ENCODE results near the gene MPO. TPM values are rescaled to one million over a fixed set of nuclear protein-coding genes. Genes with fewer than 3 reads are reported as not detected.
A peak's percentile ranks its signal among the peaks of the same experiment; 100 is the strongest.

The MPO gene
- total and polyA plus RNA-seq, 2 donors (not counting 1 experiment from before 2014, with no cell fraction given): 0.01 TPM; not detected in 1

- Histone ChIP-seq H3K9ac (ENCODE audit: insufficient read depth, low read length) (no peak overlapping the region), H3K79me2 (ENCODE audit: control insufficient read depth, insufficient read depth, low read length) (no peaks in the 10 kb centered on the region), H3K36me3 (ENCODE audit: control insufficient read depth, insufficient read depth, low read length) (no peaks in the 10 kb centered on the region), H2AFZ (ENCODE audit: low read length) (no peak overlapping the region), H3K9me3 (ENCODE audit: control insufficient read depth, insufficient read depth, low read depth, low read length) (no peaks in the 10 kb centered on the region), H3K4me1 (ENCODE audit: control insufficient read depth, extremely low read depth, insufficient read depth, low read length) (no peaks in the 10 kb centered on the region), H3K4me2 (ENCODE audit: extremely low read depth, insufficient read depth, low read length) (no peak overlapping the region), H3K27ac (ENCODE audit: insufficient read depth, low read length) (no peak overlapping the region), H4K20me1 (ENCODE audit: control insufficient read depth, extremely low read depth, insufficient read depth, low read length) (no peaks in the 10 kb centered on the region), H3K4me3 (replicated peaks in 1 of 4; ENCODE audit: control extremely low read depth in 1 of 4, insufficient read depth in 1 of 4, low read depth in 3 of 4, low read length in 4 of 4) (no peak overlapping the region), H3K27me3 (ENCODE audit: control insufficient read depth, insufficient read depth, low read length) (no peaks in the 10 kb centered on the region)
- TF ChIP-seq CTCF (conservative IDR thresholded peaks at IDR 0.05 in 1 of 2, IDR thresholded peaks at IDR 0.05 in 1 of 2; ENCODE audit: low read depth in 1 of 2, low read length in 2 of 2) (no peak), EZH2 (IDR thresholded peaks at IDR 0.05; ENCODE audit: low read length, missing control alignments) (no peak)
- peak in 1 of 2 donors; percentile 6 for DNase-seq (ENCODE audit: low read depth in 2 of 2)
Measured at GRCh38 chr17:58285422-58285810, 4.7 kb upstream of the MPO start.

GRCh38 chr17:58284613-58285421 lies 4.1 kb upstream of the MPO start:
- Histone ChIP-seq H3K9me3 (ENCODE audit: control insufficient read depth, insufficient read depth, low read depth, low read length) (no peaks in the 10 kb centered on the region), H3K36me3 (ENCODE audit: control insufficient read depth, insufficient read depth, low read length) (no peaks in the 10 kb centered on the region), H3K4me3 (replicated peaks in 1 of 4; ENCODE audit: control extremely low read depth in 1 of 4, insufficient read depth in 1 of 4, low read depth in 3 of 4, low read length in 4 of 4) (no peak overlapping the region), H2AFZ (ENCODE audit: low read length) (no peak overlapping the region), H3K4me2 (ENCODE audit: extremely low read depth, insufficient read depth, low read length) (no peak overlapping the region), H3K4me1 (ENCODE audit: control insufficient read depth, extremely low read depth, insufficient read depth, low read length) (no peaks in the 10 kb centered on the region), H3K27ac (ENCODE audit: insufficient read depth, low read length) (no peak overlapping the region), H3K79me2 (ENCODE audit: control insufficient read depth, insufficient read depth, low read length) (no peaks in the 10 kb centered on the region), H4K20me1 (ENCODE audit: control insufficient read depth, extremely low read depth, insufficient read depth, low read length) (no peaks in the 10 kb centered on the region), H3K27me3 (ENCODE audit: control insufficient read depth, insufficient read depth, low read length) (no peaks in the 10 kb centered on the region), H3K9ac (ENCODE audit: insufficient read depth, low read length) (no peak overlapping the region)
- TF ChIP-seq CTCF (conservative IDR thresholded peaks at IDR 0.05 in 1 of 2, IDR thresholded peaks at IDR 0.05 in 1 of 2; ENCODE audit: low read depth in 1 of 2, low read length in 2 of 2) (no peak), EZH2 (IDR thresholded peaks at IDR 0.05; ENCODE audit: low read length, missing control alignments) (no peak)
- no peak for DNase-seq (ENCODE audit: low read depth in 2 of 2)

- no peak overlapping the region for H3K9ac ChIP-seq (ENCODE audit: insufficient read depth, low read length)
- H3K27me3 ChIP-seq (ENCODE audit: control insufficient read depth, insufficient read depth, low read length): no peaks in the 10 kb centered on the region
- TF ChIP-seq EZH2 (IDR thresholded peaks at IDR 0.05; ENCODE audit: low read length, missing control alignments): no peak
- TF ChIP-seq CTCF (conservative IDR thresholded peaks at IDR 0.05 in 1 of 2, IDR thresholded peaks at IDR 0.05 in 1 of 2; ENCODE audit: low read depth in 1 of 2, low read length in 2 of 2): no peak
- no peak overlapping the region for H3K4me2 ChIP-seq (ENCODE audit: extremely low read depth, insufficient read depth, low read length)
- H3K36me3 ChIP-seq (ENCODE audit: control insufficient read depth, insufficient read depth, low read length): no peaks in the 10 kb centered on the region
- H4K20me1 ChIP-seq (ENCODE audit: control insufficient read depth, extremely low read depth, insufficient read depth, low read length): no peaks in the 10 kb centered on the region
- no peaks in the 10 kb centered on the region for H3K79me2 ChIP-seq (ENCODE audit: control insufficient read depth, insufficient read depth, low read length)
- no peak overlapping the region for H3K4me3 ChIP-seq (replicated peaks in 1 of 4; ENCODE audit: control extremely low read depth in 1 of 4, insufficient read depth in 1 of 4, low read depth in 3 of 4, low read length in 4 of 4)
- DNase-seq (ENCODE audit: low read depth in 2 of 2): no peak
- no peaks in the 10 kb centered on the region for H3K9me3 ChIP-seq (ENCODE audit: control insufficient read depth, insufficient read depth, low read depth, low read length)
- H2AFZ ChIP-seq (ENCODE audit: low read length): no peak overlapping the region
- H3K4me1 ChIP-seq (ENCODE audit: control insufficient read depth, extremely low read depth, insufficient read depth, low read length): no peaks in the 10 kb centered on the region
- no peak overlapping the region for H3K27ac ChIP-seq (ENCODE audit: insufficient read depth, low read length)
Measured at GRCh38 chr17:58283674-58284612, 3.2 kb upstream of the MPO start.
